Testis (tissue), 3 donors: ENCODE measurements around the gene CCSAP. TPM values are rescaled to one million over a fixed set of nuclear protein-coding genes. Genes with fewer than 3 reads are reported as not detected.

Experiments
- DNase-seq: peaks from one replicate; pipeline ENCODE4 v3.0.0-alpha.2; 2019
- H3K27ac ChIP-seq, 2 donors: fragments of 200-600 bp; sonication (generic); one replicate each; pipeline ENCODE4 v1.5.1; 2019
- H3K27me3 ChIP-seq: fragments of 200-600 bp; sonication (generic); one replicate; pipeline ENCODE4 v1.5.1; 2019
- H3K36me3 ChIP-seq: fragments of 200-600 bp; sonication (generic); one replicate; pipeline ENCODE4 v1.5.1; 2017; ENCODE audit warnings: low read depth; ENCODE audit errors: missing control alignments
- H3K4me1 ChIP-seq: fragments of 200-600 bp; sonication (generic); one replicate; pipeline ENCODE4 v1.5.1; 2019
- H3K4me3 ChIP-seq, 2 donors: fragments of 200-600 bp; sonication (generic); one replicate each; pipeline ENCODE4 v1.5.1; 2017 to 2019
- H3K9me3 ChIP-seq: fragments of 200-600 bp; sonication (generic); one replicate; pipeline ENCODE4 v1.5.1; 2017
- POLR2A ChIP-seq: fragments of 450-650 bp; IDR thresholded peaks from one replicate; pipeline ENCODE4 v1.6.1; 2017; ENCODE audit warnings: antibody characterized with exemption, mild to moderate bottlenecking, moderate library complexity
- WGBS, 2 donors: methylation state at CpG; one replicate each; pipeline ENCODE4 v1.1.5; 2018; 5-methylcytosine and 5-hydroxymethylcytosine counted together
- intact Hi-C: fragments of 100-400 bp; cut with DNase I; formaldehyde crosslinking; loops from one replicate; pipeline ENCODE4 v1.15.1; 2023; ENCODE audit warnings: low total_unique reads
- polyA plus RNA-seq: library from polyadenylated mRNA; stranded (reverse); fragments of 350-450 nt; fragmentation: Illumina TruSeq; extraction: RNeasy Lipid Tissue Mini Kit (QIAGEN cat#74804); gene quantifications from one replicate; pipeline ENCODE4 v1.2.3, GENCODE V29; 2014; ENCODE audit warnings: low read depth, low replicate concordance; ENCODE audit not compliant: insufficient read depth
- total RNA-seq, 2 donors: library from RNA; depleted of rRNA; stranded (reverse); fragments of >200 nt; gene quantifications; one replicate each; pipeline ENCODE4 v1.2.3, GENCODE V29; 2016
- TF ChIP-seq, protein P1 (sequence below), 3 experiments: fragments of 450-650 bp in 2 of 3; fragments of 200-600 bp in 1 of 3; sonication (generic) in 1 of 3; IDR thresholded peaks; one replicate each; pipeline ENCODE4 v1.5.1; 2016 to 2019; ENCODE audit warnings: antibody characterized with exemption in 3 of 3, mild to moderate bottlenecking in 2 of 3, moderate library complexity in 1 of 3

CCSAP gene
- total and polyA plus RNA-seq, 3 donors from 2014 or later: 3.2 to 4.1 (median 3.7) TPM

DNA sequence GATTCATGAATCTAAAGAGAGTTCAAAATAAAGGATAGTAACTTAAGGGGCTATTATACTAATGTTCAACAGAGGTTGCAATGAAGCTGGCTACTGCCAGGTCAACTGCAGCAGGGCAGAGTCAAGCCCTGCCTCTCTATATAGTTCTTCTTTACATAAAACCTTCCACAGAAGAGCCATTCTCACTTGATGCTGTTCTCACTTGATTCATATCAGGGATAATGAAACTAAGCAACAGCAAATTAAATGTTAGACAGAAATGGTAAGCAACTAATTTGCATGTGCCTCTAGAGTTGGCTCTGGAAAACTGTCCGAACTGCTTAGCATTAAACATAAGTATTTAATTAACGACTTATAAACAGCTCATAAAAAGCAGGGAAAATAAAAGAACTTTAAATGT, 17.4 kb downstream of the CCSAP start:
- no peak for DNase-seq
- H3K4me1 ChIP-seq: no peaks in the 10 kb centered on the region
- no peak overlapping the region for H3K4me3 ChIP-seq
- WGBS, 2 donors: 63 to 66% methylated on average over 2 of the region's 2 CpGs
- intact Hi-C loops: no loop called here
- H3K9me3 ChIP-seq: no peaks in the 10 kb centered on the region
- TF ChIP-seq, protein P1, sequence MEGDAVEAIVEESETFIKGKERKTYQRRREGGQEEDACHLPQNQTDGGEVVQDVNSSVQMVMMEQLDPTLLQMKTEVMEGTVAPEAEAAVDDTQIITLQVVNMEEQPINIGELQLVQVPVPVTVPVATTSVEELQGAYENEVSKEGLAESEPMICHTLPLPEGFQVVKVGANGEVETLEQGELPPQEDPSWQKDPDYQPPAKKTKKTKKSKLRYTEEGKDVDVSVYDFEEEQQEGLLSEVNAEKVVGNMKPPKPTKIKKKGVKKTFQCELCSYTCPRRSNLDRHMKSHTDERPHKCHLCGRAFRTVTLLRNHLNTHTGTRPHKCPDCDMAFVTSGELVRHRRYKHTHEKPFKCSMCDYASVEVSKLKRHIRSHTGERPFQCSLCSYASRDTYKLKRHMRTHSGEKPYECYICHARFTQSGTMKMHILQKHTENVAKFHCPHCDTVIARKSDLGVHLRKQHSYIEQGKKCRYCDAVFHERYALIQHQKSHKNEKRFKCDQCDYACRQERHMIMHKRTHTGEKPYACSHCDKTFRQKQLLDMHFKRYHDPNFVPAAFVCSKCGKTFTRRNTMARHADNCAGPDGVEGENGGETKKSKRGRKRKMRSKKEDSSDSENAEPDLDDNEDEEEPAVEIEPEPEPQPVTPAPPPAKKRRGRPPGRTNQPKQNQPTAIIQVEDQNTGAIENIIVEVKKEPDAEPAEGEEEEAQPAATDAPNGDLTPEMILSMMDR (IDR thresholded peaks at IDR 0.05): no peak
- TF ChIP-seq POLR2A: no peak
- H3K27ac ChIP-seq: no peak overlapping the region
- H3K36me3 ChIP-seq: no peaks in the 10 kb centered on the region
- H3K27me3 ChIP-seq: no peaks in the 10 kb centered on the region

DNA sequence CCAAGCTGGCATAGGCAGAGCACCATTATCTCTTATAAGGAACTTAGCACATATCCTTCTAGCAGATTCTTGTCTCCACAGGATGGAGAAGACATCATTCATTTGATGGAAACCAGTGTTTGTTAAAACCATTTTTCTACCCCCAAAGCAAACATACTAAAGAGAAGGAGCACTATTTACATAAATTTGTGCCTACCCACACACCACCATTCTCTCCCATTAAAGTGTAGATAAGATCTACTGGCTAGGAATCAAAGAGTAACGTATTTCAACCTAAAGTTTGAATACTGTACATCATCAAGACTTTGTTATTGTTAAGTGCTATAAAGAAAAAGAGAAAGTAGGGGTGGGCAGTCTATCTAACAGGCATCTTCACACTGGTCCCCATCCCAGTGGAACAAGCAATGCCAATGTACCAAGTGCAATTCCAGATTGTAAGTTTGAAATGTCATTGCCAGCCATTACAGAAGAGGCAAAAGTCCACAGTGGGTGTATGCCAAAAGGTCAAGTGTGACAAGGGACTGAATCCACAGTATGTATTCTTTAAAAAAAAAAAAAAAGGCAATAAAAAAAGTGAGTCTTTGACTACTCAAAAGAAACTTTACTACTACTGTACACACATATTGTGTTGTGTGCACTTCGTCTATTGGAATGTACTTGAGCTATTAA, 18.8 kb downstream of the CCSAP start:
- Histone ChIP-seq H3K4me3 (no peak overlapping the region), H3K4me1 (no peaks in the 10 kb centered on the region), H3K27me3 (no peaks in the 10 kb centered on the region), H3K9me3 (no peaks in the 10 kb centered on the region), H3K27ac (no peak overlapping the region), H3K36me3 (no peaks in the 10 kb centered on the region)
- 96% methylated on average over 2 of the region's 2 CpGs for WGBS, 2 donors
- no peak for TF ChIP-seq POLR2A
- TF ChIP-seq, protein P1 (IDR thresholded peaks at IDR 0.05): no peak
- DNase-seq: no peak
- intact Hi-C loops: no loop called here

DNA sequence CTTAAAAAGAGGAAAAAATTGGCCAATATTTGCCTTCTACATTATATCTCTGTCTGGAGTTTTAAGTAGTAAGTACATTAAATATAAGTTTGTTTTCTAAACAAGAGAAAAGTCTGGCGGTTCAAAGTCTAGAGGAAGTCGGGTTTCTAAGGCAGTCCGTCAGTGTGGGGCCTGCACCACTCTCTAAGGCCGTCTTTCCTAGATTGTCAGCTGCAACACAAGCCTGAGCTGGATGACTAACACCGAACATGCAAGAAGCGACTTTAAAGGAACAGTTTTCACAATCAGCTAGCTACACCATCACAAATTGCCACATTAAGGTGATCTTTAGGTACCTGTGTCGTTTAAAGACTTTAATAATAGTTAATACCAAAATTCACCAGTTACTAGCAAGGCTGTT, 19.6 kb downstream of the CCSAP start:
- H3K36me3 ChIP-seq: no peaks in the 10 kb centered on the region
- no peak for DNase-seq
- no peak overlapping the region for H3K27ac ChIP-seq
- intact Hi-C loops: no loop called here
- H3K4me3 ChIP-seq: no peak overlapping the region
- H3K4me1 ChIP-seq: no peaks in the 10 kb centered on the region
- no peaks in the 10 kb centered on the region for H3K9me3 ChIP-seq
- 91% methylated on average over 7 of the region's 7 CpGs for WGBS, 2 donors
- H3K27me3 ChIP-seq: no peaks in the 10 kb centered on the region
- TF ChIP-seq POLR2A: no peak
- TF ChIP-seq, protein P1 (IDR thresholded peaks at IDR 0.05): no peak

DNA sequence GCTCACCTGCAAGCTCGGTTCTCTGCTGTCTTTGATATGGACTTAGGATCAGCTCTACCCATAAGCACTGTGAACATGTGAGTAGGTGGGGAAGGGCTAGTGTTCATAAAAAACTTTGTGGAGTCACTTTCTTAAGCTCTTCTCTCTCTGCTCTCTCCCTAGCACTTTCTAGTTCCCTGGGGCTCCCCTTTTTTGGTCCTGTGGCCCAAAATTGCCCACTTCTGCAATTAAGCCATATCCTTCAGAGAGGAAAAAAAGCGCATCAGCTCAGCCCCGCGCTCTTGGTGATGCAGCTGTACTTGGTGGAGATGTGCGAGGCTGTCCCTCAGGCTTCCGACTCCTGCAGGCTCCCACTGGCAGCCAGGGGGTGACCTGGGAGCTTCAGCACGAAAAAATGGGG, 23.4 kb downstream of the CCSAP start:
- intact Hi-C loops: no loop called here
- Histone ChIP-seq H3K4me3 (no peak overlapping the region), H3K36me3 (no peaks in the 10 kb centered on the region), H3K27ac (no peak overlapping the region), H3K4me1 (no peaks in the 10 kb centered on the region), H3K9me3 (no peaks in the 10 kb centered on the region), H3K27me3 (no peaks in the 10 kb centered on the region)
- 94 to 95% methylated on average over 6 to 7 of the region's 7 CpGs for WGBS, 2 donors
- no peak for TF ChIP-seq POLR2A
- TF ChIP-seq, protein P1 (IDR thresholded peaks at IDR 0.05): no peak
- no peak for DNase-seq

DNA sequence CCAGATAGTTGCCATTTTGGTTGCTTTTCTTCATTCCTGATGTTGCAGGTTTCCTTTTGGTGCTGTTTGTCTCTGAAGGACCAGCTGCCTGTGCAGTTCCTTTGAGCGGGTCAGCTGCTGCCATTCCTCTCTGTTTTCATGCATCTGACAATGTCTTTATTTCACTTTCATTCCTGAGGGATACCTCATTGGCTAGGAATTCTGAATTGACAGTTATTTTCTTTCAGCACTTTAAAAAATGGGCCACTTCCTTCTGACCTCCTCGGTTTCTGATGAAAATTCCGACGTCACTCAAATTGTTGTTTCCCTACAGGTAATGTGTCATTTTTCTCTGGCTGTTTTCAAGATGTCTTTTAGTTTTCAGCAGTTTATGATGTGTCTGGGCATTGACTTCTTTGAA, 24.8 kb downstream of the CCSAP start:
- no peak for TF ChIP-seq POLR2A
- TF ChIP-seq, protein P1 (IDR thresholded peaks at IDR 0.05): no peak

More for the DNA sequence above, 24.8 kb downstream of the CCSAP start:
- no peaks in the 10 kb centered on the region for H3K4me1 ChIP-seq
- H3K27me3 ChIP-seq: no peaks in the 10 kb centered on the region
- WGBS, 2 donors: 89 to 97% methylated on average over 4 of the region's 4 CpGs
- DNase-seq: no peak
- no peak overlapping the region for H3K4me3 ChIP-seq
- no peaks in the 10 kb centered on the region for H3K9me3 ChIP-seq
- intact Hi-C loops: no loop called here
- H3K36me3 ChIP-seq: no peaks in the 10 kb centered on the region
- no peak overlapping the region for H3K27ac ChIP-seq
